ENCODE measurements around the gene CMC1.
"Not testable (repeated sequence)": the region's sequence is repeated elsewhere in the genome, so short reads cannot be mapped to it uniquely, and the experiment has no call there.

The CMC1 gene

GRCh38 chr3:28241221-28242160 is at the start of gene CMC1:
Gene CMC1 (plus strand): TSS chr3:28241619. CDS start chr3:28241794, 175 bp downstream.
- DNase-seq: peak; percentile 97

- DNase-seq: no peak
These were observed 43.3 kb upstream of the CMC1 start for GRCh38 chr3:28198161-28198560.

GRCh38 chr3:28198974-28199373 is 42.4 kb upstream of the CMC1 start:
- no peak for DNase-seq

GRCh38 chr3:28199643-28200042 is 41.8 kb upstream of the CMC1 start:
- DNase-seq: not testable (repeated sequence)

- not testable (repeated sequence) for DNase-seq
These were observed 41.0 kb upstream of the CMC1 start for GRCh38 chr3:28200366-28200848.

GRCh38 chr3:28206479-28206878 is 34.9 kb upstream of the CMC1 start:
- no peak for DNase-seq

GRCh38 chr3:28207000-28207733 is 34.3 kb upstream of the CMC1 start:
- no peak for DNase-seq

- DNase-seq: no peak
These were observed 30.3 kb upstream of the CMC1 start for GRCh38 chr3:28210968-28211713.

- no peak for DNase-seq
These were observed 28.7 kb upstream of the CMC1 start for GRCh38 chr3:28212681-28213080.

- DNase-seq: no peak
These were observed 26.0 kb upstream of the CMC1 start for GRCh38 chr3:28215407-28215806.

GRCh38 chr3:28218071-28218916 is 23.1 kb upstream of the CMC1 start:
- no peak for DNase-seq

GRCh38 chr3:28218917-28219198 is 22.6 kb upstream of the CMC1 start:
- DNase-seq: no peak

GRCh38 chr3:28224430-28224829 is 17.0 kb upstream of the CMC1 start:
- DNase-seq: no peak

GRCh38 chr3:28226020-28226419 is 15.4 kb upstream of the CMC1 start:
- no peak for DNase-seq

- DNase-seq: no peak
These were observed 12.8 kb upstream of the CMC1 start for GRCh38 chr3:28228623-28229022.

- DNase-seq: no peak
These were observed 8.8 kb upstream of the CMC1 start for GRCh38 chr3:28232659-28233058.

GRCh38 chr3:28234454-28234853 is 7.0 kb upstream of the CMC1 start:
- no peak for DNase-seq

GRCh38 chr3:28239108-28239507 is 2.3 kb upstream of the CMC1 start:
- no peak for DNase-seq

- no peak for DNase-seq
These were observed 978 bp upstream of the CMC1 start for GRCh38 chr3:28240441-28240840.

GRCh38 chr3:28242519-28242918 is 1.1 kb downstream of the CMC1 start:
- DNase-seq: no peak

- DNase-seq: no peak
These were observed 2.1 kb downstream of the CMC1 start for GRCh38 chr3:28243424-28244106.

GRCh38 chr3:28244491-28244890 is 3.1 kb downstream of the CMC1 start:
- DNase-seq: no peak

Data from NCI-H2029 treated with DMSO at 0.1 percent for 48 hours (cell line).